Myocyte (in vitro differentiated cells): ENCODE measurements around the gene APP. TPM values are rescaled to one million over a fixed set of nuclear protein-coding genes. Genes with fewer than 3 reads are reported as not detected.
A peak's percentile ranks its signal among the peaks of the same experiment; 100 is the strongest.
"Not testable (repeated sequence)": the region's sequence is repeated elsewhere in the genome, so short reads cannot be mapped to it uniquely, and the experiment has no call there.

ENCODE experiments used
- DNase-seq: peaks from one replicate; pipeline ENCODE4 v3.0.0-alpha.2; 2012; ENCODE audit warnings: low read depth
- total RNA-seq: library from RNA; depleted of rRNA; stranded (reverse); fragments of >200 nt; gene quantifications from 2 replicates; pipeline ENCODE4 v1.2.3, GENCODE V29; 2014

The APP gene
- total RNA-seq, 1 donor from 2014 or later: 576 TPM

GRCh38 chr21:25952306-25952705 is 218.3 kb downstream of the APP start:
- peak; percentile 23 for DNase-seq

DNA sequence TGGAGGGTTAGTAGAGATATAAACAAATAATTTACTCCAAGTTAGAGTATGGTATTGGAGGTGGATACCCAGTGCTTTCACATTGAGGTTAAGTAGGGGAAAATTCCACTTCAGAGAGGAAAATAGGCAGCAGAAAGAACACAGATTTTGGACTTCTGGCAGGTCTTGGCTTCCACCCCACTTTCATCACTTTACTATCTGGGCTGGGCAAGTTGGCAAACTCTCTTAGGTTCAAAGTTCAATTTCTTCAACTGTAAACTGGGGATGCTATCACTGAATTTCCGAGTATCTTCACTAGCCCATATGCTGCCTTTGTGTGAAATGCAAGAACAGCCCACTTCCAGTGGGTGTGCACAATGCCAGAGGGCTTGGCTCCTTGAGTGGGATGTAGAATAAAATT is 220.9 kb downstream of the APP start:
- DNase-seq: no peak

GRCh38 chr21:25944672-25945213 is 225.8 kb downstream of the APP start:
- peak; percentile 59 for DNase-seq

DNA sequence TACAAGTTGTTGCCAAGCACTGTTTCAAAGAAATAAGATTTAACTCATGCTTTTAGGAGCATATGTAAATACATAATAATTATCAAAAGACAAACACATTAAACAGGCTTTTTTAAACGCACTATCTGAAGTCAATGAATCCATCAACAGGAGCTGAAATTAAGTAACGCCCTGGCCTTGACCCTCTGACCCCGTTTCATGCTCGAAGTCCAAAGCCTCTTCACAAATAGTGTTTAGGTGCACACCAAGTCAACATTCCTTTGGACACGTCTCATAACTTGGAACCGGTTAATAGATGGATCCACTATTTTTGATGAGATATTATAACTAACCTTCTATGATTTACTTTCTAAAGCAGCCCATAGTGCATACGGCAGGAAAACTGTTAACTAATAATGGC is 226.5 kb downstream of the APP start:
- no peak for DNase-seq

- DNase-seq: no peak
Measured at GRCh38 chr21:25942135-25942534, 228.4 kb downstream of the APP start.

GRCh38 chr21:25939396-25939761 is 231.2 kb downstream of the APP start:
- no peak for DNase-seq

GRCh38 chr21:25938658-25939395 is 231.7 kb downstream of the APP start:
- no peak for DNase-seq

- DNase-seq: no peak
Measured at GRCh38 chr21:25936776-25937175, 233.8 kb downstream of the APP start.

DNA sequence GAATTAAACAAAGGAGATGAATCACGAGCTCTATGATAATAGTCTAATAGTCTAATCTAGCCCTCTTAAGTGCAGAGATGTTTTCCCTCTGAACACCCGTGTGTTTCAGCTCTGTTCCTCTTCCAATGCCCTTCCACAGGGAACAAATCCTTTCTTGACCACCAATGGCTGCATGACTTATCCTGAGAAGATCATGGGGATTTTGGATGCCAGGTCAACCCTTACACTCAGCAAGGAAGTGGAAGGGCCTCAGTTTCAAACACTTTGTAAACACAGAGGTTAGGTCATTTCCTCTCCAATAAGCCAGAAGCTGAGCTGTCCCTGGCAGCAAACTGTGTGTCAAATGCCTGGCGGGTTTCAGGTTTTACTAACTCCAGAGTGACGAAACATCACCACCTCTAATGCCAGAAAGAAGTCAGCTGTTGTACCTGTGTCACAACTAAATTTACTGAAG is 235.8 kb downstream of the APP start:
- peak; percentile 76 for DNase-seq

GRCh38 chr21:25934130-25934529 is 236.4 kb downstream of the APP start:
- no peak for DNase-seq

DNA sequence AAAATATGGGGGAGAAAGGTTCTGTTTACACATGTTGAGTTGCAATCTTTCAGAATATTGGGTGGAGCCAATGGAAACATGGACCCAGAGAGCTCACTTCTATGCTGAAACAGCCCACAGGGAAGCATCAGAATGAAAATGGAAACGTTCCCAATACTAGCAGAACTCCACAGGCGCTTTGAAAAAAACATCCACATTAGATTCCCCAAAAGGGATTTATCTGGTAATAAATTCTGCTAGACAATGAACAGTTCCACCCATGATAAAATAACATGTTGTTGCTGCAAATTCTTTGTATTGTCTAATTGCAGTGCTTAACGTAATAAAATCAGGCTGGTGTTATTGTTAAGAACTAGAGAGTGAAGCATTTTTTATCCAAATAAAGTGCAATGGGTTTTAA is 238.8 kb downstream of the APP start:
- no peak for DNase-seq

- peak; percentile 85 for DNase-seq
Measured at GRCh38 chr21:25929856-25930520, 240.6 kb downstream of the APP start.

DNA sequence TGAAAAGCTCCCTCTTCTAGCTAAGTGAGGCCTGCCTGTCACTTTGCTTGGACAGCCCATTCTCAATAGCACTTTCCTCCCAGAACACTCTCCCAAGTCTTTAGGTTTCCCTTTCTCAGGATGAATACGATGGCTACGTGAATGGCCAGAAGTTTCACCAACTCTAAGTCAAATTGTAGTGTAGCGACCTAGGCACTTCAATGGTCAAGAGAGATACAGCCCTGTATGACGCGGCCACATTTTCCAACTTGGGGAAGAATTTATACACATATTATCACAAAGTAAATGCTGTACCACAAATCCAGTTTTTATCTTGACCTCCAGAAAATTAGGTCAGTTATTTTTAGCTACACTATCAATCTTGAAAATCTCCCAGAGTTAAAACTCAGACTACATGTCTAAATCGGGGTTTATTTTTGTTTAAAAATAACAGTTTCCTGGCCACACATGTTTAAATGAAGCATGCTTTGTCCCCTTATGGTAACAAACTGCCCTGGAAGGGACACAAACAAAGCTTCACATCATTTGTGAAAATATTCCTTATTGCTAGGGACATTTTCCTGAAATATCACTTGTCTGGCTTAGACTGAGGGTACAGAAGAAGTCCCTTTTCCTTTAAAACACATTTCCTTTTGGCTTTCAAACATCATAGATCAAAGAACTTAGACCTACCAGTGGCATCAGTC is 243.2 kb downstream of the APP start:
- DNase-seq: no peak

- peak; percentile 39 for DNase-seq
Measured at GRCh38 chr21:25925936-25926335, 244.6 kb downstream of the APP start.

- no peak for DNase-seq
Measured at GRCh38 chr21:25925064-25925800, 245.3 kb downstream of the APP start.

DNA sequence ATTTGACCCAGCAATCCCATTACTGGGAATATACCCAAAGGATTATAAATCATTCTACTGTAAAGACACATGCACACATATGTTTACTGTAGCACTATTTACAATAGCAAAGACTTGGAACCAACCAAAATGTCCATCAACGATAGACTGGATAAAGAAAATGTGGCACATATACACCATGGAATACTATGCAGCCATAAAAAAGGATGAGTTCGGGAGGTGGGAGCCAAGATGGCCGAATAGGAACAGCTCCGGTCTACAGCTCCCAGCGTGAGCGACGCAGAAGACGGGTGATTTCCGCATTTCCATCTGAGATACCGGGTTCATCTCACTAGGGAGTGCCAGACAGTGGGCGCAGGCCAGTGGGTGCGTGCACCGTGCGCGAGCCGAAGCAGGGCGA is 252.4 kb downstream of the APP start:
- DNase-seq: not testable (repeated sequence)

DNA sequence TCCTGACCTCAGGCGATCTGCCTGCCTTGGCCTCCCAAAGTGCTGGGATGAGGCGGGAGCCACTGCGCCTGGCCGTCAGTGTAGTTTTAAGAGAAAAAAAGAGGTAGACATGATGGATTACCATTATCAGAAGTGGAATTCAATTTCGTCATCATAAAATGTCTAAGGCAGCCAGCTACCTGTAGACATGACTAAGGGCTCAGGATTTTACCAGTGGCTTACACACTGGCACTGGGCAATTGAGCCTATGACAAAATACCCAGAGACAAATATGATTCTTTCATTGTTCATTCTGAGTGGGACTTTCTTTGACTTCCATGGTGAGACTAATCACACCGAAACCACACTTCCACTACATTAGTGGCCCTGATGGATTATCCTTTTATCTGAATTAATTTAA is 254.3 kb downstream of the APP start:
- DNase-seq: no peak

- DNase-seq: no peak
Measured at GRCh38 chr21:25913479-25913878, 257.1 kb downstream of the APP start.

- no peak for DNase-seq
Measured at GRCh38 chr21:25912402-25912746, 258.2 kb downstream of the APP start.

DNA sequence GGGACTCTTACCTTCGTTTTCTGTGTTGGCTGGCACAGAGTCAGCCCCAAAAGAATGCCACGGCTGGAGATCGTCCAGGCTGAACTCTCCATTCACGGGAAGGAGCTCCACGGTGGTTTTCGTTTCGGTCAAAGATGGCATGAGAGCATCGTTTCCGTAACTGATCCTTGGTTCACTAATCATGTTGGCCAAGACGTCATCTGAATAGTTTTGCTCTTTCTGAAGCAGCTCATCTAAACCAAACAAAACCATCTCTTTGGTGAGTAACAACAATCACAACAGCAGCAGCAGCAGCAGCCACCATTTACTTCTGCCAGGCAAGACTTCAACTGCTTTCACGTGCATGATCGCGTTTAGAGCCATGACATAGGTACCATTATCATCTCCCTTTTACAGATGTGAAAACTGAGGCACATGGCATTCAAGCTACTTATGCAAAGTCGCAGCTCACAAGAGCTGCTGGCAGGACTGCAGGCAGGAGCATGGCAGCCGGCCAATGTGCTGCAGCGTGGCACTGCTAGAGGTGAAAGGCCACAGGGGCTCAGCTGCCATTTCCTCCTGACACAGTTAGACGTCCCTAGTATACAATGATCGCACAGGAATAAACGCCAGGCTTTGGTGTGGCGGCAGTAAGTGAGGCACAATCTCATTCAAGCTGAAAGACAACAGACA is 258.7 kb downstream of the APP start:
- DNase-seq: no peak

DNA sequence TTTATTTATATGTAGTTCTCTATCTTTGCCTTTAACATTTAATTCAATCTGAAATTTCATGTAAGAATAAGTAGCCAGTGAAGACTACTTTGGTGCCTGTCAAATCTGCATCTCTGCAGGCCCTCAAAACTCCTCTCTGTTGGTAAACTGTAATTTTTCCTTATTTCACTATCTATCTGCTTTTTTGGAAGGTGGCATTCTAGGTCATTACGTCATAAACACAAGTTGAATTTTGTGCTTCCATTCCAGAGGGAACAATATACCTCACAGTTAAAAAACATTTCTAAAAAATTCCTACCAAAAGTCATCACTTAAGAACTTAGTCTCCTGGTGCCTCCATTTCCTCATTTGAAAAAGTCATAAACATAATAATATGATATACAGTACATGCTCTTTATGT is 259.8 kb downstream of the APP start:
- no peak for DNase-seq
